Lower leg skin (tissue), 3 donors: ENCODE results near the gene FCER1G.

Experiments used
- POLR2A ChIP-seq, 2 donors: fragments of 450-650 bp; IDR thresholded peaks; one replicate each; pipeline ENCODE4 v1.6.1; 2016 to 2017; ENCODE audit warnings: antibody characterized with exemption in 2 of 2, mild to moderate bottlenecking in 1 of 2, moderate library complexity in 1 of 2
- TF ChIP-seq, protein P1 (sequence below), 3 donors: fragments of 450-650 bp; IDR thresholded peaks; one replicate each; pipeline ENCODE4 v1.5.1; 2016; ENCODE audit warnings: antibody characterized with exemption in 3 of 3, mild to moderate bottlenecking in 3 of 3, moderate library complexity in 2 of 3

DNA sequence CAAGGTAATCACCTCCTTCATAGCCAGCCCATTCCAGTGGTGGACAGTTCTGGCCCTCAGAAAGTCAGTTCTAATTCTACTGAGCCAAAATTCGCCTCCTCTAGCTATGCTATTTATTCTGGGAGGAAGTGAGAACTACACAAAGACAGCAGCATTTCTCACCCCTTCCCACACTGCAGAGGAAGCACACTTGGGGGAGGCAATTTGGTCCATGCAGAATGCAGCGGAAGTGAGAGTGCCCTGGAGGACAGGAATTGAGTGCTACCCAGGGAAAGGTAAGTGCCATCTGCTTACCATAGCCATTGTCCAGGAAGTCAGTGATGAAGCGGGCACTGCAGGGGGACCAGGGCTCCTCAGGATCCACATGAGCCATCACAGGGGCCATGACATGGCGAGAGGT, 19.9 kb upstream of the FCER1G start:
- TF ChIP-seq, protein P1, sequence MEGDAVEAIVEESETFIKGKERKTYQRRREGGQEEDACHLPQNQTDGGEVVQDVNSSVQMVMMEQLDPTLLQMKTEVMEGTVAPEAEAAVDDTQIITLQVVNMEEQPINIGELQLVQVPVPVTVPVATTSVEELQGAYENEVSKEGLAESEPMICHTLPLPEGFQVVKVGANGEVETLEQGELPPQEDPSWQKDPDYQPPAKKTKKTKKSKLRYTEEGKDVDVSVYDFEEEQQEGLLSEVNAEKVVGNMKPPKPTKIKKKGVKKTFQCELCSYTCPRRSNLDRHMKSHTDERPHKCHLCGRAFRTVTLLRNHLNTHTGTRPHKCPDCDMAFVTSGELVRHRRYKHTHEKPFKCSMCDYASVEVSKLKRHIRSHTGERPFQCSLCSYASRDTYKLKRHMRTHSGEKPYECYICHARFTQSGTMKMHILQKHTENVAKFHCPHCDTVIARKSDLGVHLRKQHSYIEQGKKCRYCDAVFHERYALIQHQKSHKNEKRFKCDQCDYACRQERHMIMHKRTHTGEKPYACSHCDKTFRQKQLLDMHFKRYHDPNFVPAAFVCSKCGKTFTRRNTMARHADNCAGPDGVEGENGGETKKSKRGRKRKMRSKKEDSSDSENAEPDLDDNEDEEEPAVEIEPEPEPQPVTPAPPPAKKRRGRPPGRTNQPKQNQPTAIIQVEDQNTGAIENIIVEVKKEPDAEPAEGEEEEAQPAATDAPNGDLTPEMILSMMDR (IDR thresholded peaks at IDR 0.05) = no peak
- no peak for TF ChIP-seq POLR2A (IDR thresholded peaks at IDR 0.05)
